H1 (cell line): ENCODE measurements around the gene UVRAG. TPM values are rescaled to one million over a fixed set of nuclear protein-coding genes. Genes with fewer than 3 reads are reported as not detected.

ENCODE experiments used
- CTCF ChIA-PET: fragments of 300-600 bp; sonication (Branson Sonifier 250); formaldehyde crosslinking; loops from one replicate; lab custom pipeline; 2021; ENCODE audit not compliant: partially characterized antibody; lab: Charles Lee
- POLR2A ChIA-PET: fragments of 300-600 bp; sonication (Branson Sonifier 250); formaldehyde crosslinking; loops from one replicate; lab custom pipeline; 2021; ENCODE audit warnings: inconsistent platforms; ENCODE audit not compliant: partially characterized antibody; lab: Charles Lee
- DNase-seq, 2 experiments: peaks; one replicate each; pipeline versions ENCODE4 v3.0.0 to v3.0.0-alpha.2; 2010 to 2022; ENCODE audit warnings: low spot score in 2 of 2, low read depth in 1 of 2, mixed read lengths in 1 of 2
- FAIRE-seq: peaks from 2 replicates; lab custom pipeline; 2011; peaks lifted over from hg19 to GRCh38; lab: Jason Lieb, UNC
- H2AFZ ChIP-seq: 2 replicates; pipeline ENCODE4 v1.8.1; 2012; ENCODE audit warnings: low read length, inconsistent platforms
- H2AK5ac ChIP-seq: 2 replicates; pipeline ENCODE4 v1.6.1; 2013; ENCODE audit warnings: low read depth, low read length
- H2BK120ac ChIP-seq: replicated peaks from 2 replicates; pipeline ENCODE3; 2013; ENCODE audit warnings: low read depth, low read length, inconsistent platforms
- H2BK12ac ChIP-seq: 2 replicates; pipeline ENCODE4 v1.6.1; 2013; ENCODE audit warnings: low read depth, low read length
- H2BK15ac ChIP-seq: 2 replicates; pipeline ENCODE4 v1.6.1; 2013; ENCODE audit warnings: low read length
- H2BK20ac ChIP-seq: 2 replicates; pipeline ENCODE4 v1.6.1; 2013; ENCODE audit warnings: low read length
- H2BK5ac ChIP-seq: 2 replicates; pipeline ENCODE4 v1.6.1; 2013; ENCODE audit warnings: low read depth, low read length
- H3K14ac ChIP-seq: 2 replicates; pipeline ENCODE4 v1.6.1; 2013; ENCODE audit warnings: inconsistent platforms; ENCODE audit not compliant: insufficient read length
- H3K18ac ChIP-seq: 2 replicates; pipeline ENCODE4 v1.6.1; 2013; ENCODE audit warnings: low read length; ENCODE audit errors: extremely low read depth
- H3K23ac ChIP-seq: 2 replicates; pipeline ENCODE4 v1.6.1; 2013; ENCODE audit warnings: inconsistent platforms; ENCODE audit not compliant: insufficient read length
- H3K23me2 ChIP-seq: 2 replicates; pipeline ENCODE4 v1.6.1; 2013; ENCODE audit warnings: low read depth, low read length
- H3K27ac ChIP-seq: 2 replicates; pipeline ENCODE4 v1.6.1; 2011; ENCODE audit warnings: low read depth, low read length, inconsistent platforms
- H3K27me3 ChIP-seq, 4 experiments: replicated peaks in 1 of 4; 1 replicate in 1 of 4; 2 replicates in 3 of 4; pipeline versions ENCODE4 v1.6.1 to v1.8.1; 2011 to 2013; ENCODE audit warnings: low read length in 3 of 4, mild to moderate bottlenecking in 3 of 4, inconsistent platforms in 2 of 4, mixed read lengths in 2 of 4, moderate library complexity in 1 of 4; ENCODE audit not compliant: control insufficient read depth in 3 of 4, insufficient read depth in 3 of 4; ENCODE audit errors: extremely low read depth in 1 of 4
- H3K36me3 ChIP-seq, 4 experiments: 2 replicates each; pipeline versions ENCODE4 v1.6.1 to v1.8.1; 2011 to 2013; ENCODE audit warnings: mild to moderate bottlenecking in 4 of 4, low read length in 3 of 4, moderate library complexity in 2 of 4, control low read depth in 1 of 4, inconsistent platforms in 1 of 4; ENCODE audit not compliant: insufficient read depth in 4 of 4, control insufficient read depth in 2 of 4
- H3K4ac ChIP-seq: replicated peaks from 2 replicates; pipeline ENCODE3; 2013; ENCODE audit warnings: low read length, low read depth, mixed read lengths, inconsistent platforms; ENCODE audit not compliant: insufficient read length
- H3K4me1 ChIP-seq, 4 experiments: replicated peaks in 1 of 4; 1 replicate in 1 of 4; 2 replicates in 3 of 4; pipeline versions ENCODE4 v1.6.1 to v1.8.1; 2011 to 2013; ENCODE audit warnings: low read length in 3 of 4, inconsistent platforms in 2 of 4, mixed read lengths in 1 of 4; ENCODE audit not compliant: insufficient read depth in 4 of 4, control insufficient read depth in 3 of 4
- H3K4me2 ChIP-seq, 2 experiments: 2 replicates each; pipeline versions ENCODE4 v1.6.1 to v1.8.1; 2011 to 2013; ENCODE audit warnings: low read depth in 2 of 2, low read length in 2 of 2, control low read depth in 1 of 2, inconsistent platforms in 1 of 2, mild to moderate bottlenecking in 1 of 2; ENCODE audit not compliant: insufficient read depth in 1 of 2
- H3K4me3 ChIP-seq, 4 experiments: fragments of 200-600, 300-600 bp in 1 of 4; sonication (generic), shearing (Covaris generic), sonication (Bioruptor Twin) in 1 of 4; 2 replicates each; pipeline versions ENCODE4 v1.5.1 to v1.8.1; 2011 to 2016; ENCODE audit warnings: low read length in 4 of 4, low read depth in 3 of 4, control low read depth in 2 of 4, inconsistent platforms in 2 of 4, mild to moderate bottlenecking in 2 of 4, mixed read lengths in 1 of 4, moderate library complexity in 1 of 4; ENCODE audit not compliant: insufficient read depth in 2 of 4; ENCODE audit errors: extremely low read depth in 1 of 4
- H3K56ac ChIP-seq: replicated peaks from 2 replicates; pipeline ENCODE3; 2013; ENCODE audit warnings: low read depth, mild to moderate bottlenecking, mixed read lengths, low read length, inconsistent platforms; ENCODE audit not compliant: insufficient read length
- H3K79me1 ChIP-seq: 2 replicates; pipeline ENCODE4 v1.6.1; 2013; ENCODE audit warnings: low read depth, low read length, control low read depth
- H3K79me2 ChIP-seq, 2 experiments: 2 replicates each; pipeline versions ENCODE4 v1.6.1 to v1.8.1; 2012 to 2013; ENCODE audit warnings: low read length in 2 of 2, mild to moderate bottlenecking in 2 of 2, inconsistent platforms in 1 of 2; ENCODE audit not compliant: insufficient read depth in 2 of 2, control insufficient read depth in 1 of 2
- H3K9ac ChIP-seq, 4 experiments: replicated peaks in 1 of 4; 1 replicate in 1 of 4; 2 replicates in 3 of 4; pipeline versions ENCODE4 v1.6.1 to v1.8.1; 2011 to 2013; ENCODE audit warnings: low read depth in 3 of 4, low read length in 3 of 4, control low read depth in 2 of 4, mild to moderate bottlenecking in 2 of 4, moderate library complexity in 2 of 4, inconsistent platforms in 1 of 4; ENCODE audit errors: extremely low read depth in 1 of 4
- H3K9me3 ChIP-seq, 2 experiments: 2 replicates each; pipeline versions ENCODE4 v1.6.1 to v1.8.1; 2012 to 2013; ENCODE audit warnings: mild to moderate bottlenecking in 2 of 2, moderate library complexity in 2 of 2, control low read depth in 1 of 2, inconsistent platforms in 1 of 2, low read depth in 1 of 2, low read length in 1 of 2, mixed read lengths in 1 of 2; ENCODE audit not compliant: insufficient read depth in 2 of 2
- H4K20me1 ChIP-seq, 2 experiments: replicated peaks in 1 of 2; 2 replicates each; pipeline versions ENCODE3 to v1.8.1; 2011 to 2013; ENCODE audit warnings: inconsistent platforms in 2 of 2, low read length in 2 of 2, mild to moderate bottlenecking in 1 of 2; ENCODE audit not compliant: insufficient read depth in 2 of 2, control insufficient read depth in 1 of 2
- H4K5ac ChIP-seq: 2 replicates; pipeline ENCODE4 v1.6.1; 2013; ENCODE audit warnings: low read length, low read depth, mixed read lengths, inconsistent platforms; ENCODE audit not compliant: insufficient read length
- H4K8ac ChIP-seq: 2 replicates; pipeline ENCODE4 v1.8.0; 2013; ENCODE audit warnings: mild to moderate bottlenecking, moderate library complexity, low read length, inconsistent platforms; ENCODE audit not compliant: insufficient read depth; ENCODE audit errors: extremely low read depth
- H4K91ac ChIP-seq: replicated peaks from 2 replicates; pipeline ENCODE3; 2013; ENCODE audit warnings: low read length, mixed read lengths, inconsistent platforms; ENCODE audit not compliant: insufficient read length
- BRCA1 ChIP-seq: IDR thresholded peaks from 2 replicates; pipeline ENCODE4 v1.6.1; 2012; ENCODE audit warnings: low read depth, low read length, improper control_type of control experiment
- CHD2 ChIP-seq: IDR thresholded peaks from 2 replicates; pipeline ENCODE4 v1.6.1; 2012; ENCODE audit warnings: low read length, improper control_type of control experiment
- EGR1 ChIP-seq: IDR thresholded peaks from 2 replicates; pipeline ENCODE4 v1.6.1; 2011; ENCODE audit warnings: low read depth, low read length, borderline replicate concordance
- JUN ChIP-seq: IDR thresholded peaks from 2 replicates; pipeline ENCODE4 v1.6.1; 2011; ENCODE audit warnings: low read depth, mild to moderate bottlenecking, improper control_type of control experiment, low read length
- NRF1 ChIP-seq: IDR thresholded peaks from 2 replicates; pipeline ENCODE4 v1.6.1; 2011; ENCODE audit warnings: mild to moderate bottlenecking, low read depth, low read length, improper control_type of control experiment
- POLR2AphosphoS5 ChIP-seq: IDR thresholded peaks from 2 replicates; pipeline ENCODE4 v1.6.1; 2011; ENCODE audit warnings: low read depth, low read length
- SAP30 ChIP-seq: fragments of 300-600 bp; sonication (generic); IDR thresholded peaks from 2 replicates; pipeline ENCODE4 v1.7.1; 2012; ENCODE audit warnings: low read length, moderate library complexity, mild to moderate bottlenecking, inconsistent platforms; ENCODE audit not compliant: insufficient read depth, insufficient replicate concordance
- SIRT6 ChIP-seq: IDR thresholded peaks from one replicate; pipeline ENCODE4 v1.7.1; 2012; ENCODE audit warnings: low read length, inconsistent platforms
- SRF ChIP-seq: IDR thresholded peaks from 2 replicates; pipeline ENCODE4 v1.6.1; 2011; ENCODE audit warnings: mild to moderate bottlenecking, low read depth, low read length, moderate library complexity
- TAF7 ChIP-seq: optimal IDR thresholded peaks from 2 replicates; pipeline ENCODE3; 2011; ENCODE audit warnings: low read depth, mild to moderate bottlenecking, inconsistent platforms, low read length, moderate library complexity, borderline replicate concordance
- ZNF274 ChIP-seq: IDR thresholded peaks from 2 replicates; pipeline ENCODE4 v1.7.0; 2012; ENCODE audit warnings: low read length, borderline replicate concordance; ENCODE audit errors: extremely low read depth
- WGBS, 2 experiments: shearing (Covaris generic) in 1 of 2; methylation state at CpG; one replicate each; pipeline versions ENCODE4 v1.1.6 to v1.1.7; 2013 to 2015; ENCODE audit warnings: low lambda C conversion rate in 2 of 2, mixed read lengths in 2 of 2, inconsistent platforms in 1 of 2, low coverage in 1 of 2, missing lambda C conversion rate in 1 of 2; ENCODE audit not compliant: insufficient replicate concordance in 2 of 2, insufficient coverage in 1 of 2, insufficient read length in 1 of 2; ENCODE audit errors: extremely low coverage in 1 of 2, missing lambda C conversion rate in 1 of 2; 5-methylcytosine and 5-hydroxymethylcytosine counted together
- polyA plus RNA-seq, 7 experiments: library from polyadenylated mRNA; depleted of rRNA in 3 of 7; stranded (reverse) in 5 of 7; unstranded in 2 of 7; fragments of >200 nt in 5 of 7; fragments of 200-250 nt in 2 of 7; gene quantifications; 1 replicate in 5 of 7; 2 replicates in 1 of 7; 4 replicates in 1 of 7; pipeline versions ENCODE4 v1.2.1 to v1.2.3, GENCODE V29; 2011 to 2013; ENCODE audit warnings: missing spikeins in 2 of 7, mixed read lengths in 2 of 7
- total RNA-seq: library from RNA; stranded (reverse); fragmentation: NEBNext Ultra II Directional; extraction: Animal tissue kit (Norgen Biotek cat#: 25700); gene quantifications from 2 replicates; pipeline ENCODE4 v1.2.1, GENCODE V29; 2021
- TF ChIP-seq, protein P1 (sequence below): IDR thresholded peaks from 2 replicates; pipeline ENCODE4 v1.6.1; 2011; ENCODE audit warnings: low read length, improper control_type of control experiment
- TF ChIP-seq, protein P2 (sequence below): IDR thresholded peaks from 2 replicates; pipeline ENCODE4 v1.6.1; 2012; ENCODE audit warnings: inconsistent platforms

Gene UVRAG
- total and polyA plus RNA-seq, 2 of the 8 experiments (the other 6 are each of a cell fraction or from before 2014, with no cell fraction given), result 5.5 to 14.7 TPM

DNA sequence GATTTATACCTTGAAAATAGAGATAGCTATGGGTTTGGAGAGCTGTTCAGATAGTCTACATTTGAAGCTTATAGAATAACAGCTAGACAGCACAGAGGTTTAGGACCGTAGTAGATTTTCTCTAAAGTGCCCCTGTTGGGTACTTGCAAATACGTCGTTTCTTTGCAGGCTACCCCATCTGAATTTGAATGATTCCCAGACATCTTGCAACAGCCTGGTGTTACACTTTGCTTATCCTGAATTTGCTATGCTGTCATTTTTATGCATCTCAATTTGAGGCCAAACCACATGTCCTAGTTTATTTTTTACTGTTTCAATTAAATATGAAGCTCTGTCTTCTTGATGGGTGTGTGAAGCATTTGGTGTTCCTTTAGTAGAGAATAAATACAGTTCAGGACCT lies 249.2 kb downstream of the UVRAG start:
- Histone ChIP-seq H3K14ac (no peak overlapping the region), H2BK15ac (no peak overlapping the region), H2BK12ac (no peak overlapping the region), H3K56ac (no peak overlapping the region), H4K8ac (no peak overlapping the region), H2AFZ (no peak overlapping the region), H2BK120ac (no peak overlapping the region), H4K5ac (no peak overlapping the region), H3K9ac (no peak overlapping the region), H3K79me2 (no peaks in the 10 kb centered on the region), H3K4me3 (no peak overlapping the region), H3K4me2 (no peak overlapping the region), H2BK20ac (no peak overlapping the region), H3K4me1 (peaks cover 0 to 8% (median 0%) of the 10 kb centered on the region in 4 experiments; a peak in 3 of 7 replicates), H2BK5ac (no peak overlapping the region), H3K23me2 (no peaks in the 10 kb centered on the region), H3K27ac (no peak overlapping the region), H3K27me3 (no peaks in the 10 kb centered on the region), H3K79me1 (no peaks in the 10 kb centered on the region), H4K91ac (no peak overlapping the region), H3K36me3 (peaks cover 0 to 14% (median 4%) of the 10 kb centered on the region in 4 experiments; a peak in 3 of 8 replicates), H3K4ac (no peak overlapping the region), H4K20me1 (no peaks in the 10 kb centered on the region), H3K18ac (no peak overlapping the region), H3K9me3 (peaks cover 0 to 6% of the 10 kb centered on the region in 2 experiments; a peak in 1 of 4 replicates), H3K23ac (no peak overlapping the region), H2AK5ac (no peak overlapping the region)
- POLR2A ChIA-PET, result interaction anchor here (1.1 kb wide), 1 partner anchor 10 kb away, joined by 3 read pairs; no protein-coding TSS in a partner anchor
- DNase-seq (no peak), FAIRE-seq (no peak)
- WGBS, 2 experiments, result 32% methylated on average over 3 of the region's 3 CpGs; no CpG with 5 or more reads in 1 of the 2 experiments
- CTCF ChIA-PET, result interaction anchor here (0.9 to 1.2 kb wide), 3 partner anchors 10 to 166 kb away, joined by 3 to 6 read pairs (median 3); no protein-coding TSS in a partner anchor
- TF ChIP-seq EGR1 (no peak), NRF1 (no peak), POLR2AphosphoS5 (no peak), SAP30 (no peak), CHD2 (no peak), SIRT6 (no peak), BRCA1 (no peak), JUN (no peak), SRF (no peak), ZNF274 (no peak), TAF7 (no peak)
- TF ChIP-seq, protein P1, sequence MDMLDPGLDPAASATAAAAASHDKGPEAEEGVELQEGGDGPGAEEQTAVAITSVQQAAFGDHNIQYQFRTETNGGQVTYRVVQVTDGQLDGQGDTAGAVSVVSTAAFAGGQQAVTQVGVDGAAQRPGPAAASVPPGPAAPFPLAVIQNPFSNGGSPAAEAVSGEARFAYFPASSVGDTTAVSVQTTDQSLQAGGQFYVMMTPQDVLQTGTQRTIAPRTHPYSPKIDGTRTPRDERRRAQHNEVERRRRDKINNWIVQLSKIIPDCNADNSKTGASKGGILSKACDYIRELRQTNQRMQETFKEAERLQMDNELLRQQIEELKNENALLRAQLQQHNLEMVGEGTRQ, result no peak
- TF ChIP-seq, protein P2, sequence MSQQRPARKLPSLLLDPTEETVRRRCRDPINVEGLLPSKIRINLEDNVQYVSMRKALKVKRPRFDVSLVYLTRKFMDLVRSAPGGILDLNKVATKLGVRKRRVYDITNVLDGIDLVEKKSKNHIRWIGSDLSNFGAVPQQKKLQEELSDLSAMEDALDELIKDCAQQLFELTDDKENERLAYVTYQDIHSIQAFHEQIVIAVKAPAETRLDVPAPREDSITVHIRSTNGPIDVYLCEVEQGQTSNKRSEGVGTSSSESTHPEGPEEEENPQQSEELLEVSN, result no peak
